BE2C (cell line): ENCODE data around the gene IGSF9.

ENCODE experiments used
- DNase-seq: peaks from one replicate; pipeline ENCODE4 v3.0.0-alpha.2; 2020
- H3K27me3 ChIP-seq: fragments of 250-450 bp; sonication (Bioruptor Pico); 2 replicates; pipeline ENCODE4 v1.5.1; 2020; ENCODE audit warnings: mild to moderate bottlenecking
- H3K36me3 ChIP-seq: fragments of 250-450 bp; sonication (Bioruptor Pico); 2 replicates; pipeline ENCODE4 v1.5.1; 2020; ENCODE audit warnings: mild to moderate bottlenecking
- H3K4me1 ChIP-seq: fragments of 250-450 bp; sonication (Bioruptor Pico); 2 replicates; pipeline ENCODE4 v1.5.1; 2020
- H3K4me3 ChIP-seq: 2 replicates; pipeline ENCODE4 v1.5.1; 2011; ENCODE audit warnings: low read depth, low read length
- H3K9me3 ChIP-seq: fragments of 250-450 bp; sonication (Bioruptor Pico); 2 replicates; pipeline ENCODE4 v1.5.1; 2020
- TF ChIP-seq, protein P1 (sequence below): IDR thresholded peaks from 2 replicates; pipeline ENCODE4 v1.5.1; 2012; ENCODE audit warnings: mild to moderate bottlenecking, low read depth, low read length

Gene IGSF9

DNA sequence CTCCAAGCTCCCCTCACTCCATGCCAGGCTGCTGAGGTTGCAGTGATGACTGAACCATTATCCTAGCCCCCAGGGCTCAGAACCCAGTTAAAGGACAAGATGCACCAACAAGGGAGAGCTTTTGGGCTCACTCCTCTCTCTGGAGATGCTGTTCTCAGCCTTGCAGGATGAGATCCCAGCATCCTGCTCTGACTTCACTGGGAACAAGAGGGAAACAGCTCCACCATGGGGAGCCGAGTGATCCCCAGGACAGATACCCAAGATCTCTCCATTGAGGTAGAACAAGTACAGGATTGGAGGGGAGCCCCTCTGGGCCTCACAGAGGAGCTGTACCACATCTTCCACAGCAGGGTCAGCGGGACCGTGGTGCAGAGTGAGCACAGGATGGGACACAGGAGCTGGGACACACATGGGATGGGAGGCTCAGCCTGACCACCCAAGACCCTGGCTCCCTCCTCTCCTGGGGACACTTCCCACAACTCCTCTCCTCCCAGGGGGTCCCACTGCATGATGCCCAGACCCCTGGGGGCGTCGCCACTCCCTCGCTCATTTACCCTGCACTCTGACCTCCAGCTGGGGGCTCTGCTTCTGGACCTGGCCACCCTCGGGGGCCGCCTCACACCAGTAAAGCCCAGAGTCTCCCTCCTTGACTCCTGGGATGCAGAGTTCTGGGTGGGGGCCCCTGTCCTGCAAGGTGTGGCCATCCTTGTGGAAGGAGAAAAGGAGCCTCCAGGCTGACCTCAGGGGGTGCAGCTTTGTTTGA, 27.2 kb upstream of the IGSF9 start:
- Histone ChIP-seq H3K9me3 (no peaks in the 10 kb centered on the region), H3K4me3 (no peak overlapping the region), H3K27me3 (peaks cover 18% of the 10 kb centered on the region), H3K36me3 (no peaks in the 10 kb centered on the region), H3K4me1 (no peaks in the 10 kb centered on the region)
- TF ChIP-seq, protein P1, sequence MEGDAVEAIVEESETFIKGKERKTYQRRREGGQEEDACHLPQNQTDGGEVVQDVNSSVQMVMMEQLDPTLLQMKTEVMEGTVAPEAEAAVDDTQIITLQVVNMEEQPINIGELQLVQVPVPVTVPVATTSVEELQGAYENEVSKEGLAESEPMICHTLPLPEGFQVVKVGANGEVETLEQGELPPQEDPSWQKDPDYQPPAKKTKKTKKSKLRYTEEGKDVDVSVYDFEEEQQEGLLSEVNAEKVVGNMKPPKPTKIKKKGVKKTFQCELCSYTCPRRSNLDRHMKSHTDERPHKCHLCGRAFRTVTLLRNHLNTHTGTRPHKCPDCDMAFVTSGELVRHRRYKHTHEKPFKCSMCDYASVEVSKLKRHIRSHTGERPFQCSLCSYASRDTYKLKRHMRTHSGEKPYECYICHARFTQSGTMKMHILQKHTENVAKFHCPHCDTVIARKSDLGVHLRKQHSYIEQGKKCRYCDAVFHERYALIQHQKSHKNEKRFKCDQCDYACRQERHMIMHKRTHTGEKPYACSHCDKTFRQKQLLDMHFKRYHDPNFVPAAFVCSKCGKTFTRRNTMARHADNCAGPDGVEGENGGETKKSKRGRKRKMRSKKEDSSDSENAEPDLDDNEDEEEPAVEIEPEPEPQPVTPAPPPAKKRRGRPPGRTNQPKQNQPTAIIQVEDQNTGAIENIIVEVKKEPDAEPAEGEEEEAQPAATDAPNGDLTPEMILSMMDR: no peak
- no peak for DNase-seq

DNA sequence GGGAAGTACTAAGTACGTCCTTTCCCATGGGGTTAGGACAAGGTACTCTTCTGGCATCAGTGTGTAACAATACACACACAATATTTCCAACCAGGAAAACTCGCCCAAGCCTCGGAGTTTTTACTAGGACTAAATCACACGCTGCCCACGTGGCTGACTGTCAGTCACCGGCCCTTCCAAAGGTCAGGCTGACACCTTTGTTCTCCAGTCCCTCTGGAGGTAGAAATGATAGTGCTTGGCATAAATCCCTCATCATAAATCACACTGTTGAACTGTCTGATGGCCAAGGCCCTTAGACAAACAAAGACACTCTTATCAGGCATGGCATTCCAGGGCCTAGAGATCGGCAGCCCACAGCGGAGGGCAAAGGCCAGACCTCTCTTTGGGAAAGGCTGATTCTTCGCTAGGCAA, 25.5 kb upstream of the IGSF9 start:
- TF ChIP-seq, protein P1: no peak
- no peaks in the 10 kb centered on the region for H3K9me3 ChIP-seq
- no peak overlapping the region for H3K4me3 ChIP-seq
- peaks cover 22% of the 10 kb centered on the region for H3K27me3 ChIP-seq
- H3K4me1 ChIP-seq: no peaks in the 10 kb centered on the region
- H3K36me3 ChIP-seq: no peaks in the 10 kb centered on the region
- no peak for DNase-seq

DNA sequence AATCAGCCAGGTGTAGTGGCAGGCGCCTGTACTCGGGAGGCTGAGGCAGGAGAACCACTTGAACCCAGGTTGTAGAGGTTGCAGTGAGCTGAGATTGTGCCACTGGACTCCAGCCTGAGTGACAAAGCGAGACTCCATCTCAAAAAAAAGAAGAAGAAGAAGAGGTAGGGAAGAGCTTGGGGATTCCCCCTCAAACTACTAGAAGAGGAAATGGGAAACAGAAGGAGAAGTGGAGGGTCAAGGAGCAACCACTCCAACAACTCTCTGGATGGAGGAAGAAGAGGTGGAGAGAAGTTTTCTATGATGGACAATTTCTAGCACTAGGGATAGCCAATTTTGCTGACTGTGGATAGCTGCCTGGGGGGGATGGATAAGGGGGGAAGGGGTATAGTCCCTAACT, 23.5 kb upstream of the IGSF9 start:
- Histone ChIP-seq H3K9me3 (no peaks in the 10 kb centered on the region; the same call in 1 of the 2 replicates), H3K36me3 (no peaks in the 10 kb centered on the region), H3K4me3 (no peak overlapping the region), H3K27me3 (peaks cover 23% of the 10 kb centered on the region), H3K4me1 (no peaks in the 10 kb centered on the region)
- TF ChIP-seq, protein P1: no peak
- no peak for DNase-seq

DNA sequence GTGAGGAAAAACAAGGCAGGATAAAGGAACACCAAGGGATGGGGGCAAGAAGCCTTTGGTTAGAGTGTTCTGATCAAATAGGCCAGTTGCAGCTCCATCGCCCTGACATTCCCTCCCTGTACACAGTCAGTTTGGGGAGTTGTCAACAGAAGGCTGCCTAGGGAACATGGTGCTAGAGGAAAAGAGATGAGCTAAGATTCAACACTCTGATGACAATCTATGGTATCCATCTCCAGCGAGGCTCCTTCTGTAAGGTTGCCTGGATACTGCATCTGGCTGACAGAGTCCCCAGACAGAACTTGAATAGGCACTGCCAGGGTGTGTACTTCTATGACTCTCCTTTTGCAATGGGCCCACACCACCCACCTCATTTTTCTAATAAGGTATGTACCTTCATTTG, 19.9 kb upstream of the IGSF9 start:
- TF ChIP-seq, protein P1: no peak
- peaks cover 25% of the 10 kb centered on the region for H3K27me3 ChIP-seq
- no peaks in the 10 kb centered on the region for H3K36me3 ChIP-seq
- no peaks in the 10 kb centered on the region; the same call in 1 of the 2 replicates for H3K9me3 ChIP-seq
- H3K4me1 ChIP-seq: no peaks in the 10 kb centered on the region
- DNase-seq: no peak
- no peak overlapping the region for H3K4me3 ChIP-seq

DNA sequence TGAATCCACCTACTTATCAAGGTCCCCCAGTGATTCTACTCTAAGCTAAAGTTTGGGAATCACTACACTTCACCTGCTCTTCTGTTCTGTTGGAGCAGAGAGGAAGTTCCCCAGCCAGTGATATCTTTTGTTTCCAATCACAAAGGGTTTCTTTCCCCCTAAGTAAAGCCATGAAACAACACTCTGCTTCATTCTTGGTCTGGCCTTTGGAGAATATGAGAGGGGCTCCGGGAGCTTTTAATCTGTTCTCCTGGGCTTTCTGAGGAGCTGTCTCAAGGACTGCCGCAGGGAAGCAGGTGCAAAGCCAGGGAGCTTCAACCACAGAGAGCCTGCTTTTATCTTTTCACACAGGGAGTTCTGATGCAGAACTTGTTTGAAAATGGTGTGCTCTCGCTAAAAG, 18.7 kb upstream of the IGSF9 start:
- H3K4me1 ChIP-seq: no peaks in the 10 kb centered on the region
- DNase-seq: no peak
- no peaks in the 10 kb centered on the region; the same call in 1 of the 2 replicates for H3K9me3 ChIP-seq

DNA sequence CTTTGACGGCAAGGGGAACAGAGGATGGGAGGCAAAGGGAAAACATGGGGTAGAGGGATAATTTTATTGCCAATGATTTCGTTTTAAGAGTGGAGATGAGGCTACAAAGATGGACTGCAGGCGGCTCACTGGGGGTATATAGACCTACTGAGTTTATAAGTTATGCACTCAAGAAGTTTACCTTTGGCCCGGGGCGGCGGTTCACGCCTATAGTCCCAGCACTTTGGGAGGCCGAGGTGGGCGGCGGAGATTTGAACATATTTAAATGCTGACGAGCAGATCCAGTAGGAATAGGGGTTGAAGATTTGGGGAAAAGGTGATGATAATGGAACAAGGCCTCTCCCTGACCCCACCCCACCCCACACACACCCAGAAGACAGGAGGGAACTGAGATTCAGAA, 16.8 kb upstream of the IGSF9 start:
- Histone ChIP-seq H3K4me1 (no peaks in the 10 kb centered on the region), H3K36me3 (no peaks in the 10 kb centered on the region), H3K4me3 (no peak overlapping the region), H3K9me3 (no peaks in the 10 kb centered on the region; the same call in 1 of the 2 replicates), H3K27me3 (peaks cover 21% of the 10 kb centered on the region)
- TF ChIP-seq, protein P1: no peak
- no peak for DNase-seq

More for the DNA sequence above, 18.7 kb upstream of the IGSF9 start:
- H3K36me3 ChIP-seq: no peaks in the 10 kb centered on the region
- no peak overlapping the region for H3K4me3 ChIP-seq
- H3K27me3 ChIP-seq: peaks cover 25% of the 10 kb centered on the region
- TF ChIP-seq, protein P1: no peak
